ENCODE data around the gene ELP4. TPM values are rescaled to one million over a fixed set of nuclear protein-coding genes. Genes with fewer than 3 reads are reported as not detected.

The ELP4 gene
- total RNA-seq, 1 donor from 2014 or later = 17.3 TPM

GRCh38 chr11:31807799-31808667 is 298.5 kb downstream of the ELP4 start:
- DNase-seq (ENCODE audit: extremely low read depth, low read depth, low spot score) = no peak

GRCh38 chr11:31808721-31809540 is 299.4 kb downstream of the ELP4 start:
- no peak for DNase-seq (ENCODE audit: extremely low read depth, low read depth, low spot score)

GRCh38 chr11:31809541-31809856 is 299.9 kb downstream of the ELP4 start:
- DNase-seq (ENCODE audit: extremely low read depth, low read depth, low spot score) = no peak

GRCh38 chr11:31809857-31810778 is 300.6 kb downstream of the ELP4 start:
- DNase-seq (ENCODE audit: extremely low read depth, low read depth, low spot score) = no peak

GRCh38 chr11:31810779-31811647 is 301.4 kb downstream of the ELP4 start, which contains the start of gene PAX6:
PAX6 (minus strand) TSS chr11:31811322; CDS start chr11:31806411, 4,911 bp downstream.
- DNase-seq (ENCODE audit: extremely low read depth, low read depth, low spot score) = no peak

- no peak for DNase-seq (ENCODE audit: extremely low read depth, low read depth, low spot score)
Observed at GRCh38 chr11:31812383-31813381, 303.1 kb downstream of the ELP4 start.

GRCh38 chr11:31813391-31814175 is 304.0 kb downstream of the ELP4 start:
- no peak for DNase-seq (ENCODE audit: extremely low read depth, low read depth, low spot score)

- no peak for DNase-seq (ENCODE audit: extremely low read depth, low read depth, low spot score)
Observed at GRCh38 chr11:31814176-31814868, 304.8 kb downstream of the ELP4 start.

GRCh38 chr11:31815711-31816467 is 306.3 kb downstream of the ELP4 start:
- DNase-seq (ENCODE audit: extremely low read depth, low read depth, low spot score) = no peak

GRCh38 chr11:31816468-31817053 is 307.0 kb downstream of the ELP4 start:
- no peak for DNase-seq (ENCODE audit: extremely low read depth, low read depth, low spot score)

- DNase-seq (ENCODE audit: extremely low read depth, low read depth, low spot score) = no peak
Observed at GRCh38 chr11:31817054-31817620, 307.6 kb downstream of the ELP4 start.

GRCh38 chr11:31817621-31818424 is 308.3 kb downstream of the ELP4 start:
- no peak for DNase-seq (ENCODE audit: extremely low read depth, low read depth, low spot score)

GRCh38 chr11:31818425-31818755 is 308.8 kb downstream of the ELP4 start:
- no peak for DNase-seq (ENCODE audit: extremely low read depth, low read depth, low spot score)

- DNase-seq (ENCODE audit: extremely low read depth, low read depth, low spot score) = no peak
Observed at GRCh38 chr11:31818874-31819331, 309.3 kb downstream of the ELP4 start.

All from glomerular endothelial cell (primary cell).